Gastrocnemius medialis (tissue), 4 donors: ENCODE results near the gene ARFIP2.

Source experiments
- CTCF ChIP-seq, 5 experiments: fragments of 450-650 bp in 3 of 5; fragments of 200-600 bp in 2 of 5; sonication (generic) in 2 of 5; IDR thresholded peaks in 4 of 5; conservative IDR thresholded peaks in 1 of 5; 1 replicate in 4 of 5; 2 replicates in 1 of 5; pipeline ENCODE4 v1.5.1; 2016 to 2019; ENCODE audit warnings: antibody characterized with exemption in 5 of 5, mild to moderate bottlenecking in 3 of 5, moderate library complexity in 3 of 5
- POLR2A ChIP-seq, 2 donors: fragments of 450-650 bp; IDR thresholded peaks; one replicate each; pipeline ENCODE4 v1.6.1; 2017; ENCODE audit warnings: antibody characterized with exemption in 2 of 2, mild to moderate bottlenecking in 2 of 2, moderate library complexity in 2 of 2

GRCh38 chr11:6448574-6448973 is 32.6 kb downstream of the ARFIP2 start:
- TF ChIP-seq POLR2A (IDR thresholded peaks at IDR 0.05) (no peak), CTCF (IDR thresholded peaks at IDR 0.05 in 4 of 5, conservative IDR thresholded peaks at IDR 0.05 in 1 of 5) (no peak)
